ENCODE results near the gene FNIP2.
A peak's percentile ranks its signal among the peaks of the same experiment; 100 is the strongest.

FNIP2 gene

GRCh38 chr4:158856852-158857251 is 88.0 kb downstream of the FNIP2 start:
- FAIRE-seq: no peak
- DNase-seq (ENCODE audit: insufficient read length, low spot score): no peak
- TF ChIP-seq, protein P1, sequence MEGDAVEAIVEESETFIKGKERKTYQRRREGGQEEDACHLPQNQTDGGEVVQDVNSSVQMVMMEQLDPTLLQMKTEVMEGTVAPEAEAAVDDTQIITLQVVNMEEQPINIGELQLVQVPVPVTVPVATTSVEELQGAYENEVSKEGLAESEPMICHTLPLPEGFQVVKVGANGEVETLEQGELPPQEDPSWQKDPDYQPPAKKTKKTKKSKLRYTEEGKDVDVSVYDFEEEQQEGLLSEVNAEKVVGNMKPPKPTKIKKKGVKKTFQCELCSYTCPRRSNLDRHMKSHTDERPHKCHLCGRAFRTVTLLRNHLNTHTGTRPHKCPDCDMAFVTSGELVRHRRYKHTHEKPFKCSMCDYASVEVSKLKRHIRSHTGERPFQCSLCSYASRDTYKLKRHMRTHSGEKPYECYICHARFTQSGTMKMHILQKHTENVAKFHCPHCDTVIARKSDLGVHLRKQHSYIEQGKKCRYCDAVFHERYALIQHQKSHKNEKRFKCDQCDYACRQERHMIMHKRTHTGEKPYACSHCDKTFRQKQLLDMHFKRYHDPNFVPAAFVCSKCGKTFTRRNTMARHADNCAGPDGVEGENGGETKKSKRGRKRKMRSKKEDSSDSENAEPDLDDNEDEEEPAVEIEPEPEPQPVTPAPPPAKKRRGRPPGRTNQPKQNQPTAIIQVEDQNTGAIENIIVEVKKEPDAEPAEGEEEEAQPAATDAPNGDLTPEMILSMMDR (IDR thresholded peaks at IDR 0.05; ENCODE audit: insufficient read depth, missing control alignments): peak; percentile 60

DNA sequence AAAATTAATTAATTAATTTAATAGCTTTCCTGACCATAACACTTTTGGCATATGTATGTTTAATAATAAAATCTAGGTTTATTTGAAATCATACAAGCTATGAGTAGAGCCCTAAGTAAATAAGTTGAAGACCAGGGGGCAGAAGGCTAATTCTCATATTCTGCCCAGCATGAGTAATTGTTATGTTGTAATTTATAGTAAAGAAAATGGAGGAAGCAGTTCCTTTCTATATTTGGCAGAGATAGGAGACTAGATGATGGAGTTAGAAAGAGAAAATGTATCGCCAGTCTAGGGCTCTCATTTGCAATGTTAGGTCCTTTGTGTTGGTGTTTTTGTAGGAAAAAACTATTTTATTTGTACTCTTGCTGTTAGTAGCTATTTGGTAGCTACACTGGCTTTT is 89.1 kb downstream of the FNIP2 start:
- FAIRE-seq (no peak), DNase-seq (ENCODE audit: insufficient read length, low spot score) (no peak)
- TF ChIP-seq, protein P1 (IDR thresholded peaks at IDR 0.05; ENCODE audit: insufficient read depth, missing control alignments): no peak

DNA sequence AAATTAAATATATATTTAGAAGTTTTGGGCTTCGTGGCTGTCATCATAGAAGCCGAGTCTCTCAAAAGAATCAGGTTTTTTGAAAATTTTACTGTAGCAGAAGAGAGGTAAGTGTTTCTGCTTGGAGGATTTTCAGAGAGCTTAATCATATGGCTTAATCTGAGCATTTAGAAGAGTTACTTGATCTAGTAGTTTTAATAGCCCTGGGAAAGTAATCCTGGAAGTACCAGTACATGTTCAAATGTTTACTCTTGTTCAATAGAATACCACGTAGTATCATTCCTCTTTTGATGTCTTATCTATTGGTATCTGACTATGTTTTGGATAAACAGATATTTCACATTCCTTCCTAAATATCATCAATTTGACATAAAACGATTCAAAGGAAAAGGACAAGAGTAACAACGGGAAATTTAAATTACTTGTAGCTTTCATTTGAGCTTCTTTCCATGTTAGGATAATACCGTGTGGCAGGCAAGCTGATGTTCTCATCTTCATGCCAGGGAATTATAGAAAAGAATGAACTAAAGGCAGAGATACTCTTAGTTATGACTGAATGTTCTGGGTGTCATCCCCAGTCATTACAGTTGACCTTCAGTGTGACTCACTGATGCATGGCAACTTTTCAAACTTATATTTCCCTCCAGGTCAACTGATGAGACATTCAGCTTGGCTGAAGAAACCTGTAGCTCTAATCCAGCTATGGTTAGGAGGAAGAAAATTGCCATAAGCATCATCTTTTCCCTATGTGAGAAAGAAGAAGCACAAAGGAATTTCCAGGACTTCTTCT is 89.8 kb downstream of the FNIP2 start:
- FAIRE-seq: no peak
- TF ChIP-seq, protein P1 (IDR thresholded peaks at IDR 0.05; ENCODE audit: insufficient read depth, missing control alignments): no peak
- DNase-seq (ENCODE audit: insufficient read length, low spot score): peak; percentile 20

DNA sequence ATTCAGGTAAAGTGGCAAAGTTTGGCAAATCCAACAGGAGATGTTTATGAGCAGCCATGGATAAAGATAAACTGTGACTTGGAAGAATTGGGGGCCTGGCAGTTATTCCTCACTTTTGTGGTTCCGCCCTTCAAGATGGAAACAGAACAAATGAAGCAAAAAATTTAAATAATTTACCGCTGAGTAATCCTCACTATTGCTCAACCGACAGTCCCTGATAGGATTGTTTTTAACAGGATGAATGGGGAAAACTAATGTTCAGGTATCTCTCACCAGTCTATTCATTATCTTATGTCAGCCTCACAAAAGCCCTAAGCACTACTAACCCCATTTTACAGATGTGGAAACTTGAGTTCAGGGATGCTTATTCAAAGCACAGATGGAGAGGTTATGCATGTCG is 90.8 kb downstream of the FNIP2 start:
- TF ChIP-seq, protein P1 (IDR thresholded peaks at IDR 0.05; ENCODE audit: insufficient read depth, missing control alignments): no peak
- no peak for FAIRE-seq
- no peak for DNase-seq (ENCODE audit: insufficient read length, low spot score)

DNA sequence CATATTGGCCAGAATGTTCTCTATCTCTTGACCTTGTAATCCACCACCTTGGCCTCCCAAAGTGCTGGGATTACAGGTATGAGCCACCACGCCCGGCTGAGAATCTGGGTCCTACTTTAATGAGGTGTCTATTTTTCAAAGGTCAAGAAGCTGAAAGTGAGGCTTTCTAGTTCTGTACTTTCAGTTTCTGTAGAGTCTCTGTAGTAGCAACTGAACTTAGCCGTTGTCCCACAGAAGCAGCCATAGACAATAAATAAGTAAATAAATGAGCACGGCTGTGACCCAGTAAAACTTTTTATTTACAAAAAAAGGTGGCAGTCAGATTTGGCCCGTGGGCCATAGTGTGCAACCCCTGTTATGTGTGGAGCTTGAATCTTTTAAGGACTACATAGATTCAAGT is 92.0 kb downstream of the FNIP2 start:
- FAIRE-seq (no peak), DNase-seq (ENCODE audit: insufficient read length, low spot score) (no peak)
- TF ChIP-seq, protein P1 (IDR thresholded peaks at IDR 0.05; ENCODE audit: insufficient read depth, missing control alignments): no peak

GRCh38 chr4:158861281-158861680 is 92.5 kb downstream of the FNIP2 start:
- no peak for DNase-seq (ENCODE audit: insufficient read length, low spot score)
- no peak for FAIRE-seq
- TF ChIP-seq, protein P1 (IDR thresholded peaks at IDR 0.05; ENCODE audit: insufficient read depth, missing control alignments): no peak

- FAIRE-seq (no peak), DNase-seq (ENCODE audit: insufficient read length, low spot score) (no peak)
- TF ChIP-seq, protein P1 (IDR thresholded peaks at IDR 0.05; ENCODE audit: insufficient read depth, missing control alignments): no peak
Measured at GRCh38 chr4:158861766-158862165, 92.9 kb downstream of the FNIP2 start.

Data from D721Med (cell line).